GM20000 (cell line): ENCODE results near the gene MSI2.
"Not testable (repeated sequence)": the region's sequence is repeated elsewhere in the genome, so short reads cannot be mapped to it uniquely, and the experiment has no call there.

Experiments used
- DNase-seq: peaks from one replicate; pipeline ENCODE4 v3.0.0; 2012; ENCODE audit warnings: low spot score
- CTCF ChIP-seq: IDR thresholded peaks from 2 replicates; pipeline ENCODE4 v1.5.1; 2012; ENCODE audit warnings: mild to moderate bottlenecking, control low read depth; ENCODE audit errors: extremely low read depth, missing control alignments

MSI2 gene

GRCh38 chr17:57619061-57619937, 363.0 kb downstream of the MSI2 start:
- no peak for DNase-seq
- no peak for TF ChIP-seq CTCF

GRCh38 chr17:57620576-57620975, 364.3 kb downstream of the MSI2 start:
- no peak for DNase-seq
- TF ChIP-seq CTCF: no peak

GRCh38 chr17:57621791-57622190, 365.5 kb downstream of the MSI2 start:
- DNase-seq: not testable (repeated sequence)

GRCh38 chr17:57622306-57622682, 366.0 kb downstream of the MSI2 start:
- DNase-seq: no peak
- no peak for TF ChIP-seq CTCF

GRCh38 chr17:57622683-57623433, 366.5 kb downstream of the MSI2 start:
- TF ChIP-seq CTCF: no peak
- DNase-seq: peak; percentile 67

- peak; percentile 28 for DNase-seq
- no peak for TF ChIP-seq CTCF
Observed at GRCh38 chr17:57623620-57624019, 367.3 kb downstream of the MSI2 start.

GRCh38 chr17:57624386-57624785, 368.1 kb downstream of the MSI2 start:
- TF ChIP-seq CTCF: no peak
- no peak for DNase-seq

- no peak for DNase-seq
- no peak for TF ChIP-seq CTCF
Observed at GRCh38 chr17:57625511-57625910, 369.2 kb downstream of the MSI2 start.
